22Rv1 (cell line): ENCODE data around the gene TRPM5.

Experiments
- CTCF ChIP-seq: fragments of 450-650 bp; IDR thresholded peaks from 2 replicates; pipeline ENCODE4 v1.5.1; 2017; ENCODE audit warnings: mild to moderate bottlenecking
- ZFX ChIP-seq: fragments of 450-650 bp; IDR thresholded peaks from 2 replicates; pipeline ENCODE4 v1.6.1; 2017; ENCODE audit warnings: antibody characterized with exemption, borderline replicate concordance

- TF ChIP-seq CTCF = no peak
- TF ChIP-seq ZFX = no peak
Observed at GRCh38 chr11:2415171-2415570, 29.1 kb downstream of the TRPM5 start.
